Heart right ventricle (tissue), 16 donors: ENCODE data around the gene OR14K1. TPM values are rescaled to one million over a fixed set of nuclear protein-coding genes. Genes with fewer than 3 reads are reported as not detected.

Experiments used
- ATAC-seq, 8 donors: fragments of 200-7000 bp; cut with Tn5 transposase; one replicate each; pipeline ENCODE4 v1.9.1; 2020; ENCODE audit warnings: mild to moderate bottlenecking in 8 of 8, moderate library complexity in 8 of 8, moderate number of reproducible peaks in 1 of 8
- DNase-seq, 2 donors: peaks; one replicate each; pipeline ENCODE4 v3.0.0-alpha.2; 2020
- H3K27ac ChIP-seq, 10 donors: fragments of 200-600 bp; sonication (generic) in 2 of 10; one replicate each; pipeline versions ENCODE4 v1.5.0 to v1.8.0; 2020 to 2022; ENCODE audit warnings: mild to moderate bottlenecking in 3 of 10
- H3K27me3 ChIP-seq, 7 donors: fragments of 200-600 bp; one replicate each; pipeline ENCODE4 v1.8.0; 2021 to 2022; ENCODE audit warnings: mild to moderate bottlenecking in 2 of 7
- H3K36me3 ChIP-seq, 9 donors: fragments of 200-600 bp; sonication (generic) in 1 of 9; one replicate each; pipeline versions ENCODE4 v1.5.0 to v1.8.0; 2020 to 2022; ENCODE audit warnings: mild to moderate bottlenecking in 2 of 9
- H3K4me1 ChIP-seq, 9 donors: fragments of 200-600 bp; sonication (generic) in 1 of 9; one replicate each; pipeline versions ENCODE4 v1.5.0 to v1.8.0; 2020 to 2022; ENCODE audit warnings: mild to moderate bottlenecking in 4 of 9
- H3K4me3 ChIP-seq, 10 donors: fragments of 200-600 bp; sonication (generic) in 2 of 10; one replicate each; pipeline versions ENCODE4 v1.5.0 to v1.8.0; 2020 to 2022; ENCODE audit warnings: mild to moderate bottlenecking in 7 of 10, moderate library complexity in 2 of 10
- H3K9me3 ChIP-seq, 11 donors: fragments of 200-600 bp in 10 of 11; sonication (generic) in 2 of 11; one replicate each; pipeline versions ENCODE4 v1.5.0 to v1.8.0; 2013 to 2022; ENCODE audit warnings: mild to moderate bottlenecking in 2 of 11, control low read depth in 1 of 11, moderate library complexity in 1 of 11
- CTCF ChIP-seq, 9 donors: fragments of 200-600 bp; sonication (generic) in 2 of 9; IDR thresholded peaks; one replicate each; pipeline versions ENCODE4 v1.5.0 to v1.8.0; 2021 to 2022; ENCODE audit warnings: antibody characterized with exemption in 9 of 9, mild to moderate bottlenecking in 5 of 9, moderate library complexity in 1 of 9
- intact Hi-C, 10 donors: fragments of 100-400 bp; cut with DNase I; formaldehyde crosslinking; loops; one replicate each; pipeline versions ENCODE4 v1.11.1 to v1.14.2; 2022
- polyA plus RNA-seq, 2 donors: library from polyadenylated mRNA; stranded (reverse); fragments of 200-250 nt; gene quantifications; one replicate each; pipeline ENCODE4 v1.2.3, GENCODE V29; 2013
- total RNA-seq, 10 donors: library from RNA; stranded (reverse); fragmentation: NEBNext Ultra II Directional in 3 of 10; extraction: Animal tissue kit (Norgen Biotek cat#: 25700) in 3 of 10; gene quantifications; one replicate each; pipeline versions ENCODE4 v1.2.1 to v1.2.4, GENCODE V29; 2021 to 2023
- donor health status: Arrhythmogenic right ventricular cardiomyopathy.
- donor health status: ischemic (EF 13 %, LVEDD 7.1; RV severe dilation, severe dysfunction).
- donor health status: healthy with polysubstance abuse.
- donor health status: DM: no; HTN: yes; CAD: no.
- donor health status: DM: no; HTN: no; CAD: no.
- donor health status: ischemic (EF 25% LVEDD 6.9; RV normal size, moderate dysfunction).
- donor health status: ischemic (EF 25% LVEDD 5.7; RV mildly dilated, moderate dysfunction).
- donor health status: healthy.
- donor health status: DM: yes; HTN: yes; CAD: no.
- donor health status: Ischemic cardiomyopathy.
- donor health status: ischemic (EF 35%, LVEDD 5.7; RV mildly dilated, moderate dysfunction).
- donor health status: nonischemic (EF 11% LVEDD 7.7; RV severe dilation, severe dysfunction).
- donor health status: DM: yes; HTN: yes; CAD: no.
- donor health status: PGD.
- donor health status: ischemic (EF 29% LVEDD 5.4; RV normal size, mild dysfunction).
- donor health status: nonischemic (EF 23%, LVEDD 6.1; RV moderate dilation, normal function).

Gene OR14K1
- total and polyA plus RNA-seq, 12 donors, result not detected

GRCh38 chr1:247769603-247770002 is 31.2 kb downstream of the OR14K1 start:
- H3K27me3 ChIP-seq, result no peaks in the 10 kb centered on the region
- no peaks in the 10 kb centered on the region for H3K36me3 ChIP-seq
- no peak overlapping the region for H3K27ac ChIP-seq
- ATAC-seq (no peak), DNase-seq (no peak)
- H3K4me3 ChIP-seq, result no peak overlapping the region
- TF ChIP-seq CTCF (IDR thresholded peaks at IDR 0.05), result no peak
- H3K4me1 ChIP-seq, result no peaks in the 10 kb centered on the region
- intact Hi-C loops, result no loop called here
- H3K9me3 ChIP-seq, result peaks cover 0 to 6% (median 0%) of the 10 kb centered on the region in 11 donors

Other genes with a start within 250 kb of the OR14K1 start
- under 1 TPM in 1 of 10 donors, not detected in 9; 0.02 TPM for gene OR2C3, start 202.2 kb upstream of the OR14K1 start, total RNA-seq
- under 1 TPM in 1 of 2 donors, not detected in 1; under 0.01 TPM for gene OR2C3, start 202.2 kb upstream of the OR14K1 start, polyA plus RNA-seq
- under 1 TPM in 3 of 10 donors, not detected in 7; 0.05 to 0.44 (median 0.22) TPM for gene GCSAML, start 189.5 kb upstream of the OR14K1 start, total RNA-seq
- under 1 TPM in 1 of 2 donors, not detected in 1; under 0.01 TPM for gene GCSAML, start 189.5 kb upstream of the OR14K1 start, polyA plus RNA-seq
- gene OR2G2, start 150.3 kb upstream of the OR14K1 start, total RNA-seq, result not detected
- not detected for gene OR2G2, start 150.3 kb upstream of the OR14K1 start, polyA plus RNA-seq
- not detected for gene OR2G3, start 133.0 kb upstream of the OR14K1 start, total RNA-seq
- not detected for gene OR2G3, start 133.0 kb upstream of the OR14K1 start, polyA plus RNA-seq
- not detected for gene OR13G1, start 58.9 kb upstream of the OR14K1 start, total RNA-seq
- gene OR13G1, start 58.9 kb upstream of the OR14K1 start, polyA plus RNA-seq, result not detected
- not detected for gene OR6F1, start 22.0 kb upstream of the OR14K1 start, total RNA-seq
- not detected for gene OR6F1, start 22.0 kb upstream of the OR14K1 start, polyA plus RNA-seq
- not detected for gene OR14A2, start 9.5 kb downstream of the OR14K1 start, total RNA-seq
- not detected for gene OR14A2, start 9.5 kb downstream of the OR14K1 start, polyA plus RNA-seq
- not detected for gene OR1C1, start 21.9 kb downstream of the OR14K1 start, total RNA-seq
- gene OR1C1, start 21.9 kb downstream of the OR14K1 start, polyA plus RNA-seq, result not detected
- gene OR14A16, start 85.5 kb downstream of the OR14K1 start, total RNA-seq, result not detected
- not detected for gene OR14A16, start 85.5 kb downstream of the OR14K1 start, polyA plus RNA-seq
- gene OR11L1, start 103.3 kb downstream of the OR14K1 start, total RNA-seq, result not detected
- gene OR11L1, start 103.3 kb downstream of the OR14K1 start, polyA plus RNA-seq, result not detected
- gene TRIM58, start 118.6 kb downstream of the OR14K1 start, total RNA-seq, result under 1 TPM in 9 of 10 donors, not detected in 1; 0.09 to 0.85 (median 0.33) TPM
- gene TRIM58, start 118.6 kb downstream of the OR14K1 start, polyA plus RNA-seq, result under 1 TPM in 1 of 2 donors, not detected in 1; 0.06 TPM
- under 1 TPM in 1 of 10 donors, not detected in 9; 0.26 TPM for gene OR2W3, start 157.0 kb downstream of the OR14K1 start, total RNA-seq
- under 1 TPM in 1 of 2 donors, not detected in 1; 0.06 TPM for gene OR2W3, start 157.0 kb downstream of the OR14K1 start, polyA plus RNA-seq
- gene OR2T8, start 181.6 kb downstream of the OR14K1 start, total RNA-seq, result not detected
- not detected for gene OR2T8, start 181.6 kb downstream of the OR14K1 start, polyA plus RNA-seq
- not detected for gene OR2AJ1, start 186.3 kb downstream of the OR14K1 start, total RNA-seq
- gene OR2AJ1, start 186.3 kb downstream of the OR14K1 start, polyA plus RNA-seq, result not detected
- not detected for gene OR2L8, start 210.2 kb downstream of the OR14K1 start, total RNA-seq
- not detected for gene OR2L8, start 210.2 kb downstream of the OR14K1 start, polyA plus RNA-seq
- gene OR2AK2, start 226.6 kb downstream of the OR14K1 start, total RNA-seq, result not detected
- gene OR2AK2, start 226.6 kb downstream of the OR14K1 start, polyA plus RNA-seq, result not detected